Neural progenitor cell (in vitro differentiated cells): ENCODE data around the gene PACS1. TPM values are rescaled to one million over a fixed set of nuclear protein-coding genes. Genes with fewer than 3 reads are reported as not detected.

Experiments
- DNase-seq: peaks from one replicate; pipeline ENCODE4 v3.0.0-alpha.2; 2016; ENCODE audit warnings: low spot score
- H2AFZ ChIP-seq: fragments of 200-600 bp; sonication (generic); replicated peaks from 2 replicates; pipeline ENCODE4 v1.6.1; 2016; ENCODE audit warnings: antibody characterized with exemption
- H3F3A ChIP-seq: fragments of 200-600 bp; sonication (generic); 2 replicates; pipeline ENCODE4 v1.6.1; 2016; ENCODE audit warnings: antibody characterized with exemption, low read depth
- H3K27ac ChIP-seq: fragments of 200-600 bp; sonication (generic); 2 replicates; pipeline ENCODE4 v1.5.1; 2016; ENCODE audit warnings: mild to moderate bottlenecking
- H3K27me3 ChIP-seq: fragments of 200-600 bp; sonication (generic); 2 replicates; pipeline ENCODE4 v1.6.1; 2016; ENCODE audit warnings: mild to moderate bottlenecking, moderate library complexity
- H3K36me3 ChIP-seq: fragments of 200-600 bp; sonication (generic); 2 replicates; pipeline ENCODE4 v1.5.1; 2016
- H3K4me1 ChIP-seq: fragments of 200-600 bp; sonication (generic); 2 replicates; pipeline ENCODE4 v1.6.1; 2016; ENCODE audit warnings: mixed run types
- H3K4me2 ChIP-seq: fragments of 200-600 bp; sonication (generic); 2 replicates; pipeline ENCODE4 v1.6.1; 2016
- H3K4me3 ChIP-seq: fragments of 200-600 bp; sonication (generic); 2 replicates; pipeline ENCODE4 v1.5.1; 2016
- H3K79me2 ChIP-seq: fragments of 200-600 bp; sonication (generic); 2 replicates; pipeline ENCODE4 v1.6.1; 2016; ENCODE audit warnings: low read depth
- H3K9ac ChIP-seq: fragments of 200-600 bp; sonication (generic); 2 replicates; pipeline ENCODE4 v1.6.1; 2016
- H3K9me3 ChIP-seq: fragments of 200-600 bp; sonication (generic); 2 replicates; pipeline ENCODE4 v1.5.1; 2016; ENCODE audit warnings: low read depth
- H4K20me1 ChIP-seq: fragments of 200-600 bp; sonication (generic); 2 replicates; pipeline ENCODE4 v1.6.1; 2016; ENCODE audit warnings: low read depth
- H3K27ac Mint-ChIP-seq: 3 replicates; pipeline ENCODE4 v1.8.0; 2021; ENCODE audit warnings: mixed read lengths
- H3K27me3 Mint-ChIP-seq: 2 replicates; pipeline ENCODE4 v1.8.0; 2022; ENCODE audit warnings: low read depth, mild to moderate bottlenecking, inconsistent platforms, moderate library complexity, mixed read lengths; ENCODE audit not compliant: insufficient read depth
- H3K36me3 Mint-ChIP-seq: 3 replicates; pipeline ENCODE4 v1.8.0; 2021; ENCODE audit warnings: mixed read lengths
- H3K4me1 Mint-ChIP-seq: 3 replicates; pipeline ENCODE4 v1.8.0; 2021; ENCODE audit warnings: mixed read lengths
- H3K4me3 Mint-ChIP-seq: 3 replicates; pipeline ENCODE4 v1.8.0; 2021; ENCODE audit warnings: mild to moderate bottlenecking, moderate library complexity, mixed read lengths
- H3K9me3 Mint-ChIP-seq: 3 replicates; pipeline ENCODE4 v1.8.0; 2020; ENCODE audit warnings: mixed read lengths
- CTCF ChIP-seq: fragments of 200-600 bp; sonication (generic); IDR thresholded peaks from 2 replicates; pipeline ENCODE4 v1.5.1; 2017; ENCODE audit warnings: antibody characterized with exemption, mild to moderate bottlenecking
- EZH2 ChIP-seq: fragments of 200-600 bp; sonication (generic); IDR thresholded peaks from 2 replicates; pipeline ENCODE4 v1.6.1; 2017; ENCODE audit warnings: antibody characterized with exemption, mild to moderate bottlenecking, moderate library complexity
- EZH2phosphoT487 ChIP-seq: fragments of 200-600 bp; sonication (generic); IDR thresholded peaks from 2 replicates; pipeline ENCODE4 v1.6.1; 2017; ENCODE audit warnings: antibody characterized with exemption
- total RNA-seq: library from RNA; depleted of rRNA; stranded (reverse); fragments of >200 nt; gene quantifications from 2 replicates; pipeline ENCODE4 v1.2.3, GENCODE V29; 2015; ENCODE audit warnings: low replicate concordance

PACS1 gene
- total RNA-seq, 1 donor from 2014 or later, result 13.4 TPM

DNA sequence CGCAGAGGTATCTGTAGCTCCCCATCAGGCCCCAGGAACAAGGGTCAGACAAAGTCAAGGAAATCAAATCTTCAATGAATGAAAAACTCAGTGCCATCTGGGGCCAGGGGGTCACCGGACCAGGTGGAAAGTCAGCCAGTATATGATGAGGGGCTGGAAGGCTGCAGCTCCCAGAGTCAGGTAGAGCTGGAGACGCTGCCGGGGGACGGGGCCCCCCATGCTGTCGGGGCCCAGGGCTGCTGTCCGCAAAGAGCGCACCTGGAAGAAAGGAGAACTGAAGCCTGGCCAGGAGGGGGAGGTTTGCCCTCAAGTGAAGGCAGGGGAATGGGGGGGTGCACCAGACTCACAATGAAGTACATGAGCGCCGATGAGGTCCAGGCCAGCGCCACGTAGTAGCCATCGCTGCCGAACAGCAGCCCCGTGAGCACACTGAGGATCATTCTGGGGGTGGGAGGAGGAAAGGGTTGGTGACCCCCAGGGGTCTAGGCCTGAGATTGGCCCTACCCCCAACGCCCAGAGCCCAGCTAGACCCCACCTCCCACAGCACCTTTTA is 214.5 kb downstream of the PACS1 start:
- H3K27ac Mint-ChIP-seq, result no peak overlapping the region
- no peaks in the 10 kb centered on the region for H3K9me3 Mint-ChIP-seq
- H3K27me3 Mint-ChIP-seq, result peaks cover 8% of the 10 kb centered on the region
- Histone ChIP-seq H3F3A (peaks cover 27% of the 10 kb centered on the region), H3K79me2 (peaks cover 8% of the 10 kb centered on the region), H3K4me2 (no peak overlapping the region), H4K20me1 (peaks cover 48% of the 10 kb centered on the region), H3K27me3 (peaks cover under 1% of the 10 kb centered on the region), H3K4me1 (peaks cover 15% of the 10 kb centered on the region), H2AFZ (no peak overlapping the region), H3K36me3 (no peaks in the 10 kb centered on the region), H3K9ac (no peak overlapping the region), H3K27ac (no peak overlapping the region), H3K9me3 (no peaks in the 10 kb centered on the region), H3K4me3 (no peak overlapping the region)
- no peak for DNase-seq
- TF ChIP-seq CTCF (no peak), EZH2 (no peak), EZH2phosphoT487 (no peak)
- H3K36me3 Mint-ChIP-seq, result no peaks in the 10 kb centered on the region
- H3K4me3 Mint-ChIP-seq, result peak overlapping the region; percentile 50
- peaks cover 52% of the 10 kb centered on the region for H3K4me1 Mint-ChIP-seq

GRCh38 chr11:66285250-66285947 is 215.3 kb downstream of the PACS1 start:
- Histone ChIP-seq H3K27me3 (peaks cover 8% of the 10 kb centered on the region), H3K4me1 (peaks cover 14% of the 10 kb centered on the region), H4K20me1 (peaks cover 48% of the 10 kb centered on the region), H3F3A (peaks cover 35% of the 10 kb centered on the region), H3K9me3 (no peaks in the 10 kb centered on the region), H3K27ac (no peak overlapping the region), H2AFZ (no peak overlapping the region), H3K36me3 (no peaks in the 10 kb centered on the region), H3K9ac (no peak overlapping the region), H3K79me2 (peaks cover 8% of the 10 kb centered on the region), H3K4me3 (no peak overlapping the region), H3K4me2 (no peak overlapping the region)
- TF ChIP-seq EZH2phosphoT487 (no peak), EZH2 (no peak), CTCF (no peak)
- H3K27me3 Mint-ChIP-seq, result peaks cover 15% of the 10 kb centered on the region
- H3K27ac Mint-ChIP-seq, result no peak overlapping the region
- H3K4me1 Mint-ChIP-seq, result peaks cover 52% of the 10 kb centered on the region
- H3K36me3 Mint-ChIP-seq, result no peaks in the 10 kb centered on the region
- H3K9me3 Mint-ChIP-seq, result no peaks in the 10 kb centered on the region
- no peak overlapping the region for H3K4me3 Mint-ChIP-seq
- no peak for DNase-seq

GRCh38 chr11:66286699-66287098 is 216.6 kb downstream of the PACS1 start:
- peak overlapping the region; percentile 70 for H3K4me3 Mint-ChIP-seq
- peaks cover 8% of the 10 kb centered on the region for H3K79me2 ChIP-seq
- H4K20me1 ChIP-seq, result peaks cover 47% of the 10 kb centered on the region
- H3K9ac ChIP-seq, result no peak overlapping the region
- H3F3A ChIP-seq, result peaks cover 28% of the 10 kb centered on the region
- peaks cover 12% of the 10 kb centered on the region for H3K4me1 ChIP-seq
- no peaks in the 10 kb centered on the region for H3K36me3 Mint-ChIP-seq
- H3K27ac ChIP-seq, result no peak overlapping the region
- H3K27me3 ChIP-seq, result peaks cover 21% of the 10 kb centered on the region
- H2AFZ ChIP-seq, result no peak overlapping the region
- no peak overlapping the region for H3K4me2 ChIP-seq
- peaks cover 45% of the 10 kb centered on the region for H3K4me1 Mint-ChIP-seq
- H3K9me3 Mint-ChIP-seq, result no peaks in the 10 kb centered on the region
- H3K36me3 ChIP-seq, result no peaks in the 10 kb centered on the region
- no peak overlapping the region for H3K4me3 ChIP-seq
- no peak overlapping the region for H3K27ac Mint-ChIP-seq
- no peak for DNase-seq
- TF ChIP-seq EZH2phosphoT487 (no peak), EZH2 (no peak), CTCF (no peak)
- H3K27me3 Mint-ChIP-seq, result peaks cover 25% of the 10 kb centered on the region
- H3K9me3 ChIP-seq, result no peaks in the 10 kb centered on the region
